GM23338 (cell line): ENCODE data around the gene PALLD. TPM values are rescaled to one million over a fixed set of nuclear protein-coding genes. Genes with fewer than 3 reads are reported as not detected.

Source experiments
- ATAC-seq: fragments of 200-7000 bp; cut with Tn5 transposase; 3 replicates; pipeline ENCODE4 v1.9.1; 2020
- DNase-seq: peaks from one replicate; pipeline ENCODE4 v3.0.0-alpha.2; 2015; ENCODE audit warnings: low spot score
- H2AFZ ChIP-seq: fragments of 200-600 bp; sonication (generic); 2 replicates; pipeline ENCODE4 v1.8.0; 2016; ENCODE audit warnings: antibody characterized with exemption, mild to moderate bottlenecking, moderate library complexity
- H3F3A ChIP-seq: fragments of 200-600 bp; sonication (generic); replicated peaks from 2 replicates; pipeline ENCODE4 v1.8.0; 2017; ENCODE audit warnings: antibody characterized with exemption, mixed run types, low read depth
- H3K27ac ChIP-seq: fragments of 200-600 bp; sonication (generic); 2 replicates; pipeline ENCODE4 v1.6.1; 2016; ENCODE audit warnings: low read depth
- H3K27me3 ChIP-seq: fragments of 200-600 bp; sonication (generic); 2 replicates; pipeline ENCODE4 v1.8.0; 2016; ENCODE audit warnings: mild to moderate bottlenecking, mixed run types, moderate library complexity; ENCODE audit not compliant: insufficient read depth
- H3K36me3 ChIP-seq: fragments of 200-600 bp; sonication (generic); 2 replicates; pipeline ENCODE4 v1.8.0; 2016; ENCODE audit warnings: mild to moderate bottlenecking; ENCODE audit not compliant: insufficient read depth
- H3K4me1 ChIP-seq: fragments of 200-600 bp; sonication (generic); 2 replicates; pipeline ENCODE4 v1.8.0; 2016; ENCODE audit warnings: mild to moderate bottlenecking, moderate library complexity; ENCODE audit not compliant: insufficient read depth
- H3K4me2 ChIP-seq: fragments of 200-600 bp; sonication (generic); 2 replicates; pipeline ENCODE4 v1.7.1; 2017; ENCODE audit warnings: mixed run types
- H3K4me3 ChIP-seq: fragments of 200-600 bp; sonication (generic); 2 replicates; pipeline ENCODE4 v1.6.1; 2016; ENCODE audit warnings: mixed run types
- H3K79me2 ChIP-seq: fragments of 200-600 bp; sonication (generic); replicated peaks from 2 replicates; pipeline ENCODE4 v1.8.0; 2017; ENCODE audit warnings: mild to moderate bottlenecking; ENCODE audit not compliant: insufficient read depth
- H3K9me2 ChIP-seq: fragments of 200-600 bp; sonication (generic); 2 replicates; pipeline ENCODE4 v1.8.0; 2017; ENCODE audit not compliant: insufficient read depth
- H4K20me1 ChIP-seq: fragments of 200-600 bp; sonication (generic); replicated peaks from 2 replicates; pipeline ENCODE4 v1.8.0; 2017; ENCODE audit warnings: mild to moderate bottlenecking; ENCODE audit not compliant: insufficient read depth
- H3K27ac Mint-ChIP-seq: 2 replicates; pipeline ENCODE4 v1.8.0; 2020; ENCODE audit warnings: inconsistent platforms, mild to moderate bottlenecking, moderate library complexity, mixed read lengths
- H3K27me3 Mint-ChIP-seq: 3 replicates; pipeline ENCODE4 v1.8.0; 2022; ENCODE audit warnings: low read depth, mild to moderate bottlenecking, moderate library complexity, mixed read lengths, inconsistent platforms; ENCODE audit not compliant: insufficient read depth, poor library complexity
- H3K36me3 Mint-ChIP-seq: 3 replicates; pipeline ENCODE4 v1.8.0; 2021; ENCODE audit warnings: low read depth, mild to moderate bottlenecking, inconsistent platforms, moderate library complexity, mixed read lengths
- H3K4me1 Mint-ChIP-seq: 3 replicates; pipeline ENCODE4 v1.8.0; 2020; ENCODE audit warnings: mild to moderate bottlenecking, inconsistent platforms, mixed read lengths
- H3K4me3 Mint-ChIP-seq: 3 replicates; pipeline ENCODE4 v1.8.0; 2021; ENCODE audit warnings: moderate library complexity, mild to moderate bottlenecking, inconsistent platforms, mixed read lengths
- H3K9me3 Mint-ChIP-seq: 3 replicates; pipeline ENCODE4 v1.8.0; 2020; ENCODE audit warnings: moderate library complexity, mild to moderate bottlenecking, inconsistent platforms, mixed read lengths
- CREB1 ChIP-seq: fragments of 250-450 bp; sonication (Bioruptor Pico); IDR thresholded peaks from 2 replicates; pipeline ENCODE4 v1.5.0; 2020; ENCODE audit warnings: low read depth, mild to moderate bottlenecking, moderate library complexity
- CTCF ChIP-seq, 2 experiments: fragments of 200-600 bp in 1 of 2; sonication (generic) in 1 of 2; conservative IDR thresholded peaks; 2 replicates each; pipeline versions ENCODE4 v1.5.1 to v1.6.1; 2016 to 2017; ENCODE audit warnings: antibody characterized with exemption in 2 of 2, low read depth in 2 of 2, mild to moderate bottlenecking in 2 of 2, moderate library complexity in 1 of 2
- ETS1 ChIP-seq: IDR thresholded peaks from 2 replicates; pipeline ENCODE4 v1.6.1; 2016; ENCODE audit warnings: antibody characterized with exemption
- EZH2 ChIP-seq: fragments of 200-600 bp; sonication (generic); IDR thresholded peaks from one replicate; pipeline ENCODE4 v1.8.0; 2017; ENCODE audit warnings: antibody characterized with exemption, mild to moderate bottlenecking, low read depth; ENCODE audit not compliant: unreplicated experiment
- JUNB ChIP-seq: IDR thresholded peaks from one replicate; pipeline ENCODE4 v1.6.1; 2016; ENCODE audit warnings: antibody characterized with exemption; ENCODE audit not compliant: unreplicated experiment
- NANOG ChIP-seq: IDR thresholded peaks from 2 replicates; pipeline ENCODE4 v1.6.1; 2016; ENCODE audit warnings: antibody characterized with exemption, borderline replicate concordance
- POLR2AphosphoS5 ChIP-seq: IDR thresholded peaks from 2 replicates; pipeline ENCODE4 v1.6.1; 2016; ENCODE audit warnings: antibody characterized with exemption, low read depth
- STAT1 ChIP-seq: IDR thresholded peaks from one replicate; pipeline ENCODE4 v1.6.1; 2016; ENCODE audit warnings: antibody characterized with exemption; ENCODE audit not compliant: unreplicated experiment
- ZNF114 ChIP-seq: fragments of 250-450 bp; sonication (Bioruptor Pico); IDR thresholded peaks from 2 replicates; pipeline ENCODE4 v1.5.0; 2020; ENCODE audit warnings: mild to moderate bottlenecking, moderate library complexity
- polyA plus RNA-seq: library from polyadenylated mRNA; unstranded; fragments of >200 nt; fragmentation: Nextera tagmentation; extraction: Ambion mirVana; gene quantifications from 2 replicates; pipeline ENCODE4 v1.2.1, GENCODE V29; 2016
- total RNA-seq: library from RNA; depleted of rRNA; stranded (reverse); fragments of >200 nt; shearing (Covaris generic); gene quantifications from 2 replicates; pipeline ENCODE4 v1.2.3, GENCODE V29; 2014
- TF ChIP-seq, protein P1 (sequence below): fragments of 250-450 bp; sonication (Bioruptor Pico); IDR thresholded peaks from 2 replicates; pipeline ENCODE4 v1.5.0; 2020; ENCODE audit warnings: mild to moderate bottlenecking, moderate library complexity

The PALLD gene
- total and polyA plus RNA-seq, 2 experiments from 2014 or later: 13.1 to 30.2 TPM

- TF ChIP-seq, protein P1, sequence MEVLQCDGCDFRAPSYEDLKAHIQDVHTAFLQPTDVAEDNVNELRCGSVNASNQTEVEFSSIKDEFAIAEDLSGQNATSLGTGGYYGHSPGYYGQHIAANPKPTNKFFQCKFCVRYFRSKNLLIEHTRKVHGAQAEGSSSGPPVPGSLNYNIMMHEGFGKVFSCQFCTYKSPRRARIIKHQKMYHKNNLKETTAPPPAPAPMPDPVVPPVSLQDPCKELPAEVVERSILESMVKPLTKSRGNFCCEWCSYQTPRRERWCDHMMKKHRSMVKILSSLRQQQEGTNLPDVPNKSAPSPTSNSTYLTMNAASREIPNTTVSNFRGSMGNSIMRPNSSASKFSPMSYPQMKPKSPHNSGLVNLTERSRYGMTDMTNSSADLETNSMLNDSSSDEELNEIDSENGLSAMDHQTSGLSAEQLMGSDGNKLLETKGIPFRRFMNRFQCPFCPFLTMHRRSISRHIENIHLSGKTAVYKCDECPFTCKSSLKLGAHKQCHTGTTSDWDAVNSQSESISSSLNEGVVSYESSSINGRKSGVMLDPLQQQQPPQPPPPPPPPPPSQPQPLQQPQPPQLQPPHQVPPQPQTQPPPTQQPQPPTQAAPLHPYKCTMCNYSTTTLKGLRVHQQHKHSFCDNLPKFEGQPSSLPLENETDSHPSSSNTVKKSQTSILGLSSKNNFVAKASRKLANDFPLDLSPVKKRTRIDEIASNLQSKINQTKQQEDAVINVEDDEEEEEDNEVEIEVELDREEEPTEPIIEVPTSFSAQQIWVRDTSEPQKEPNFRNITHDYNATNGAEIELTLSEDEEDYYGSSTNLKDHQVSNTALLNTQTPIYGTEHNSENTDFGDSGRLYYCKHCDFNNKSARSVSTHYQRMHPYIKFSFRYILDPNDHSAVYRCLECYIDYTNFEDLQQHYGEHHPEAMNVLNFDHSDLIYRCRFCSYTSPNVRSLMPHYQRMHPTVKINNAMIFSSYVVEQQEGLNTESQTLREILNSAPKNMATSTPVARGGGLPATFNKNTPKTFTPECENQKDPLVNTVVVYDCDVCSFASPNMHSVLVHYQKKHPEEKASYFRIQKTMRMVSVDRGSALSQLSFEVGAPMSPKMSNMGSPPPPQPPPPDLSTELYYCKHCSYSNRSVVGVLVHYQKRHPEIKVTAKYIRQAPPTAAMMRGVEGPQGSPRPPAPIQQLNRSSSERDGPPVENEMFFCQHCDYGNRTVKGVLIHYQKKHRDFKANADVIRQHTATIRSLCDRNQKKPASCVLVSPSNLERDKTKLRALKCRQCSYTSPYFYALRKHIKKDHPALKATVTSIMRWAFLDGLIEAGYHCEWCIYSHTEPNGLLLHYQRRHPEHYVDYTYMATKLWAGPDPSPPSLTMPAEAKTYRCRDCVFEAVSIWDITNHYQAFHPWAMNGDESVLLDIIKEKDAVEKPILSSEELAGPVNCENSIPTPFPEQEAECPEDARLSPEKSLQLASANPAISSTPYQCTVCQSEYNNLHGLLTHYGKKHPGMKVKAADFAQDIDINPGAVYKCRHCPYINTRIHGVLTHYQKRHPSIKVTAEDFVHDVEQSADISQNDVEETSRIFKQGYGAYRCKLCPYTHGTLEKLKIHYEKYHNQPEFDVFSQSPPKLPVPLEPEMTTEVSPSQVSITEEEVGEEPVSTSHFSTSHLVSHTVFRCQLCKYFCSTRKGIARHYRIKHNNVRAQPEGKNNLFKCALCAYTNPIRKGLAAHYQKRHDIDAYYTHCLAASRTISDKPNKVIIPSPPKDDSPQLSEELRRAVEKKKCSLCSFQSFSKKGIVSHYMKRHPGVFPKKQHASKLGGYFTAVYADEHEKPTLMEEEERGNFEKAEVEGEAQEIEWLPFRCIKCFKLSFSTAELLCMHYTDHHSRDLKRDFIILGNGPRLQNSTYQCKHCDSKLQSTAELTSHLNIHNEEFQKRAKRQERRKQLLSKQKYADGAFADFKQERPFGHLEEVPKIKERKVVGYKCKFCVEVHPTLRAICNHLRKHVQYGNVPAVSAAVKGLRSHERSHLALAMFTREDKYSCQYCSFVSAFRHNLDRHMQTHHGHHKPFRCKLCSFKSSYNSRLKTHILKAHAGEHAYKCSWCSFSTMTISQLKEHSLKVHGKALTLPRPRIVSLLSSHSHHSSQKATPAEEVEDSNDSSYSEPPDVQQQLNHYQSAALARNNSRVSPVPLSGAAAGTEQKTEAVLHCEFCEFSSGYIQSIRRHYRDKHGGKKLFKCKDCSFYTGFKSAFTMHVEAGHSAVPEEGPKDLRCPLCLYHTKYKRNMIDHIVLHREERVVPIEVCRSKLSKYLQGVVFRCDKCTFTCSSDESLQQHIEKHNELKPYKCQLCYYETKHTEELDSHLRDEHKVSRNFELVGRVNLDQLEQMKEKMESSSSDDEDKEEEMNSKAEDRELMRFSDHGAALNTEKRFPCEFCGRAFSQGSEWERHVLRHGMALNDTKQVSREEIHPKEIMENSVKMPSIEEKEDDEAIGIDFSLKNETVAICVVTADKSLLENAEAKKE: no peak
- TF ChIP-seq POLR2AphosphoS5 (no peak), CREB1 (CRISPR knock-in tag) (no peak), ETS1 (no peak), ZNF114 (CRISPR knock-in tag) (no peak), EZH2 (no peak), JUNB (no peak)
Measured at GRCh38 chr4:168551211-168551610, 54.4 kb downstream of the PALLD start (continued).

- H3F3A ChIP-seq: no peaks in the 10 kb centered on the region
- H2AFZ ChIP-seq: no peak overlapping the region
- H3K4me1 ChIP-seq: peaks cover 9% of the 10 kb centered on the region; the same call in 1 of the 2 replicates
- H3K4me2 ChIP-seq: no peak overlapping the region
- H3K27me3 ChIP-seq: no peaks in the 10 kb centered on the region
- ATAC-seq (peak; percentile 77), DNase-seq (peak; percentile 70)
- no peaks in the 10 kb centered on the region for H4K20me1 ChIP-seq
- H3K36me3 ChIP-seq: no peaks in the 10 kb centered on the region
- no peak overlapping the region for H3K4me3 ChIP-seq
- Mint-ChIP-seq H3K36me3 (no peaks in the 10 kb centered on the region), H3K27me3 (no peaks in the 10 kb centered on the region), H3K27ac (no peak overlapping the region), H3K4me3 (no peak overlapping the region), H3K9me3 (no peaks in the 10 kb centered on the region), H3K4me1 (peaks cover 10% of the 10 kb centered on the region; the same call in 2 of the 3 replicates)
- H3K9me2 ChIP-seq: no peaks in the 10 kb centered on the region
- TF ChIP-seq CTCF (conservative IDR thresholded peaks at IDR 0.05; ENCODE audit: low read depth in 2 of 2): peak; percentile 58 to 67
- no peak for TF ChIP-seq POLR2AphosphoS5
- TF ChIP-seq NANOG: no peak
- no peak for TF ChIP-seq STAT1
- TF ChIP-seq JUNB: no peak
- no peak overlapping the region for H3K27ac ChIP-seq
- H3K79me2 ChIP-seq: no peaks in the 10 kb centered on the region
Measured at GRCh38 chr4:168551945-168552695, 55.3 kb downstream of the PALLD start.
